ENCODE data around the gene NTSR1.

Gene NTSR1

GRCh38 chr20:62709537-62709905 is 885 bp downstream of the NTSR1 start:
- ATAC-seq: no peak
- no peak for DNase-seq

GRCh38 chr20:62710221-62710885 is 1.7 kb downstream of the NTSR1 start:
- no peak for ATAC-seq
- no peak for DNase-seq

GRCh38 chr20:62710886-62711702 is 2.5 kb downstream of the NTSR1 start:
- DNase-seq (peak; percentile 26), ATAC-seq (peak; percentile 55)

GRCh38 chr20:62711703-62712101 is 3.1 kb downstream of the NTSR1 start:
- DNase-seq: no peak
- no peak for ATAC-seq

DNA sequence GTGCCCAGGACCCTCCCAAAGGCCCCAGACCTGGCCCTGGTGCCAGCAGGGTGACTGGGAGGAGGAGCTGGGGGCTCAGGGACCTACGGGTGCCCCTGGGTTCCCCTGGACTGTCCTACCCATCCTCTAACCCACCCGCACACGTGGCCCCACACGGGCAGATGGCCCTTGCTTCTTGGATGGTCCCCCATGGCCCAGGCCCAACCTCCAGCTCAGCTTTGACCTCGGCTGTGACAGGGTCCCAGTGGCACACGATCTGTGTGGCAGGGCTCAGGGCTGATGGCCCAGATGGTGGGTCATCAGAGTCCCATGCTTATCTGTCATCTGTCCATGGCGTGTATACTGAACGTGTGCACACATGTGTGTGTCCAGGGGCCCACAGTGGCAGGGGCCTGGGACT is 4.0 kb downstream of the NTSR1 start:
- DNase-seq: no peak
- no peak for ATAC-seq

- no peak for DNase-seq
- ATAC-seq: no peak
These were observed 5.4 kb downstream of the NTSR1 start for GRCh38 chr20:62714006-62714405.

DNA sequence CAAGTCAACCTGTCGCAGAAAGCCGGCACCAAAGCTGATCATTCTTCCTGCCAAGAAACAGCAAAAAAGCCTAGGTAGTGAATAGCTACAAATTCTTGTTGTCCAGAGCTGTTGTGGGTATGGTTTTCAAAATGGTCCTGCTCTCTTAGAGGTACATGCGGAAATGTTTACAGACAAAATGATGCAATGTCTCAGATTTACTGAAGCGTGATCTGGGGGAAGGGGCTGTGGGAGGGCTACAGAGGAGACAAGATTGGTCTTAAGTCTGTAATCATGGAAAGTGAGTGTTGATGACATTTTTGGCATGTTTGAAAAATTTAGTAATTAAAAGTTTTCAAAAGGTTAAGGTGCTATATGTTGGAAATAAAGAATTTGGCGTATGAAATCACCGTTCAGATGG is 6.2 kb downstream of the NTSR1 start:
- DNase-seq (no peak), ATAC-seq (no peak)

DNA sequence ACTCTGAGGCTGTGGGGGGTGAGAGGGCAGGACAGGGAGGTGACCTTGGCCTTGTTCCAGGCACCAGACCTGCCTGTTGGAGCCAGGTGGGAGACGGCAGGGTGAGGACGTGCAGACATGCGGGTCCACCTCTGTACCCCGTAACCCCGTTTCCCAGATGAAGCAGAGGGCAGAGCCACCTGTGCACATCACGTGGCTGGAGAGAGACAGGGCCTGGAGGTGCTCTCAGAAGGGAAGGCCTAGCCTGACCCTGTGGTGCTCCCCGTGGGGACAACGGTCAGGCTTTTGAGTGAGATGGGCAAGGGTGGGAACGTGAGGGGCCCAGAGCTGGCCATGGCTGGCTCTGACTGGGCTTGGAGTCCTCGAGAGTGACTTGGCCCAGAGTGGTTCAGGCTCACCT is 6.6 kb downstream of the NTSR1 start:
- no peak for DNase-seq
- no peak for ATAC-seq

- peak; percentile 66 for ATAC-seq
- DNase-seq: peak; percentile 39
These were observed 7.7 kb downstream of the NTSR1 start for GRCh38 chr20:62716198-62716940.

DNA sequence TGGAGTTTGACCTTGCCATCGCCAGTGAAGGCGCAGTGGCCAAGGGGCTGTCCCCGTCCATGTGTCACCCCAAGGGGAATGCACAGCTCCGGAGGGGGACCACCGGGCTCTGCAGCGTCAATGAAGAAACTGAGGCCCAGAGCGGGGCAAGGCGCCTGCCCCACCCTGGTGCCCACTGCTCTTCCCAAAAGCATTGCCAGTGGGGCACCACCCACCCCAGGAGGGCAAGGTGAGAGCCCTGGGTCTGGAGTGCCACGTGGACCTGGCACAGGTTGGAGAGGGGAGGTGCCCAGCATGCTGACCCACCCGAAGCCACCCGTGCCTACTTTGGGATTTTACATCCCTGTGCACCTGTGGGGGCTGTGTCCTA is 8.3 kb downstream of the NTSR1 start:
- ATAC-seq (no peak), DNase-seq (no peak)

DNA sequence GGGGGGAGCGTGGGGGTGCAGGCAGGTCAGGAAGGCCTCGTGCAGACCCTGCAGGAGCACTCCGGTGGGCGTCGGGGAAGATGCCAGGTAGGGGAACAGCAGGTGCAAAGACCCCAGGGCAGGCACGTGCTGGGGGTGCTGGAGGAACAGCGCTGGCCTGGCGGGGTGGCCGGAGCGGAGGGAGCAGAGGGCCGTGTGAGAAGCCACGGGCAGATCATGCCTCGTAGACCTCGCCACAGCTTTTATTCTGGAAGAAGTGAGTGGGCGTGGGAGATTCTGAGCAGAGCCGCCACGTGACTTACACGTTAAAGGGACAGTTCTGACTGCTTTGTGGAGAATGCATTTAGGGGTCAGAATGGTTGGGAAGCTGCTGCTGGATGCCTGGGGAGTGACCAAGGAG is 9.3 kb downstream of the NTSR1 start:
- ATAC-seq: no peak

DNA sequence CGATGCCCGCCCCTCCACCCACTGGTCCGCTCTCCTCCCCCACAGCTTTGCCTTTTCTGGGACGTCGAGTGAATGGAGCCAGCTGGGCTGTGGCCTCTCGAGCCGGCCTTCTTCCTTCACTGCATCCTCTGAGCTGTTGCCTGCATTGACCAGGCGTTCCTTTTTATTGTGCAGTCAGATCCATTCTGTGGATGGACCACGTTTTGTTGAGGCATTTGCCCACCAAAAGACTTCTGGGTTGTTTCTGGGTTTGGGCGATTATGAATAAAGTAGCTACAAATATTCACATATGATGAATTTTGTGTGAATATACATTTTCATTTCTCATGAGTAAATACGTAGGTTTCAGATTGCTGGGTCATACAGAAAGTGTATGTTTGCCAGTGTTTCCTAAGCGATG is 9.9 kb downstream of the NTSR1 start:
- no peak for DNase-seq
- ATAC-seq: no peak

More for the DNA sequence above, 9.3 kb downstream of the NTSR1 start:
- DNase-seq: no peak

DNA sequence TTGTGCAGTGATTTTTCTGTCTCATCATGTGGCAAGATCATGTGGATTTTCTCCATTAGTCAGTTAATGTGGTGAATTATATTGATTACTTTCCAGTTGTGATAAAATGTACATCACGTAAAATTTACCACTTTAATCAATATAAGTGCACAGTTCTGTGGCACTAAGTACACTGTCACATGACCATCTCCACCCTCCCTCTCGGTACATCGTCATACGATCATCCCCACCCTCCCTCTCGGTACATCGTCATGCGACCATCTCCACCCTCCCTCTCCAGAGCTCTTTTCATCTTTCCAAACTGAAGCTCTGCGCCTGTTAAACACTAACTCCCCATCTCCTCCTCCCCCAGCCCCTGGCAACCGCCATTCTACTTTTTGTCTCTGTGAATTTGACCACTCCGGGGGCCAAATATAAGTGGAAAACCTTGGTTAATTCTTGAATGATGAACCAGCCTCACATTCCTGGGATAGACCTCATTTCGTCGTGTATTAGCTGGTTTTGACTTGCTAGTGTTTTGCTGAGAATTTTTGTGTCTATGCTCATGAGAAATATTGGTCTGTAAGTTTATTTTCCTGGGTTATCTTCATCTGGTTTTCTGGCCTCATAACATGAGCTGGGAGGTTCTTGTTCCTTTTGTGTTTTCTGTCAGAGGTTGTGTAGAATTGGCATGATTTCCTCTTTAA is 10.8 kb downstream of the NTSR1 start:
- ATAC-seq (no peak), DNase-seq (no peak)

DNA sequence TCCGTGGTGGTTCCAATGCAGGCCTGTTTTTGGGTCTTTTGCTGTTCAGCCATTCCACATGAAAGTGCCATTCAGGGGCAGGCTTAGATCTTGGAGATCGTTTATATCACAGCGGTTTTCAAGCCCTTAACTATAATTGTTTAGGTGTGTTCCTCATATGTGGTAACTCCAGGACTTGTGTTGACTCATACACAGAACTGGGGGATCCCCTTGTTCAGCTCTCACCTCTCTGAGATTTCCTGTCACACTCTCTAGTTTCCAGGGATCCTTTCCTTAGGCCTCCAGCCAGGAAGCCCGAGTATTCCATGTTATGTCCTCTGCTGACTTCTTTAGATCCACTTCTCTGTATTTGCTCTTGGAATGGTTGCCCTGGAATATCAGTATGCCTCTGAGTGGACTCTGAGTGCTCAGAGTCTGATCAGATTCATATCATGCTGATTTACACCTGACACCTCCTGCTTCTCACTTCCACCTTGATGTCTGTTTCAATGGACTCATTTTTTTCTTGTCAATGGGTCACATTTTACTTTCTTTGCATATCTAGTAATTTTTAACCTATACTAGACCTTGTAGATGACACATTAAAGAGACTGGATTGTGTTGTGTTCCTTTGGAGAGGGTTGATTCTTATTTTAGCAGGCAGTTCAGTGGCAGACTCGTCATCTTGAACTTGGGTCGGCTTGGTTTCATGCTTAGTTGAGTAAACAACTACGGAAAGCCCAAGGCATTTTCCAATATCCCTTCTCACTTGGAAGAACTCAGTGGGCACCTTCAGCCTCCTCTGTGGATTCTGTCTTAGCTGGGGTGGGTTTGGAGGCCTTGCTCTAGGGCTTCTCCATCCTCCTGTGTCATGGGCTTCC is 13.1 kb downstream of the NTSR1 start:
- DNase-seq (no peak), ATAC-seq (peak; percentile 63)

DNA sequence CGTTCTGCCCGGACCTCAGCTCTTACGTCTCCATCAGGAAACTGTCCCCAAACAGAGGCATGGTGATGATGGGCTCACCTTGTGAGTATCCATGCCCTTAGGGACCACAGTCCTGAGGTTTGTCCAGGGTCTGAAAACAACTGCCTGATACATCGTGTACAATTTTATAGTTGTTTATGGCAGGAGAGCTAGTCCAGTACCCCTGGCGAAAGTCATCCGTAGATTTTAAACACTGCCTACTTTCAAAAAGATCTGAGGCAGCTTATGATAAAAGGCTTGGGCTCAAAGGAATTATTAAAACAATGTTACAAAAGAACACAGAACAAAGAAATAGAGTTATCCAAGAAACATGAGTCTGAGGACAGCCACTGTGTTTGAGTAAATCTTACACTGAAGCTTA is 14.0 kb downstream of the NTSR1 start:
- ATAC-seq: no peak
- no peak for DNase-seq

DNA sequence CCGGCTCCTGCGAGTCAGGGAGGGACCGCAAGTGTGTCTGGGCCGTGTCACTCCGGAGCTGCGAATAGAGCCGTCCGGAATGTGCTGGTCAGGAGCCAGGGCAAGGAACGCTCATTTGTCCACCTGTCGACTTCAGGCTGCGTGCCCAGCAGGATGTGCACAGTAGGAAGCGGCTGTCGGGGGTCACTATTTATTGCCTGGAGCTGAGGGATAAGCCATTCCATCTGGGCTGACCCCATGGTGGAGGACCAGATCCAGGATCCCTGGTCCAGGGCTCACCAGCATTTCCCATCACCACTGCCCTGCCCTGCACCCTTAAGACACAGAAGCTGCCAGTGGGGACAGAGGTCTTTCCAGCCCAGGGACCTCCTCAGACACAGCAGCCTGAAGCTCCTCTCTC is 14.7 kb downstream of the NTSR1 start:
- ATAC-seq (no peak), DNase-seq (no peak)

- DNase-seq: no peak
- ATAC-seq: no peak
These were observed 15.3 kb downstream of the NTSR1 start for GRCh38 chr20:62723768-62724450.

DNA sequence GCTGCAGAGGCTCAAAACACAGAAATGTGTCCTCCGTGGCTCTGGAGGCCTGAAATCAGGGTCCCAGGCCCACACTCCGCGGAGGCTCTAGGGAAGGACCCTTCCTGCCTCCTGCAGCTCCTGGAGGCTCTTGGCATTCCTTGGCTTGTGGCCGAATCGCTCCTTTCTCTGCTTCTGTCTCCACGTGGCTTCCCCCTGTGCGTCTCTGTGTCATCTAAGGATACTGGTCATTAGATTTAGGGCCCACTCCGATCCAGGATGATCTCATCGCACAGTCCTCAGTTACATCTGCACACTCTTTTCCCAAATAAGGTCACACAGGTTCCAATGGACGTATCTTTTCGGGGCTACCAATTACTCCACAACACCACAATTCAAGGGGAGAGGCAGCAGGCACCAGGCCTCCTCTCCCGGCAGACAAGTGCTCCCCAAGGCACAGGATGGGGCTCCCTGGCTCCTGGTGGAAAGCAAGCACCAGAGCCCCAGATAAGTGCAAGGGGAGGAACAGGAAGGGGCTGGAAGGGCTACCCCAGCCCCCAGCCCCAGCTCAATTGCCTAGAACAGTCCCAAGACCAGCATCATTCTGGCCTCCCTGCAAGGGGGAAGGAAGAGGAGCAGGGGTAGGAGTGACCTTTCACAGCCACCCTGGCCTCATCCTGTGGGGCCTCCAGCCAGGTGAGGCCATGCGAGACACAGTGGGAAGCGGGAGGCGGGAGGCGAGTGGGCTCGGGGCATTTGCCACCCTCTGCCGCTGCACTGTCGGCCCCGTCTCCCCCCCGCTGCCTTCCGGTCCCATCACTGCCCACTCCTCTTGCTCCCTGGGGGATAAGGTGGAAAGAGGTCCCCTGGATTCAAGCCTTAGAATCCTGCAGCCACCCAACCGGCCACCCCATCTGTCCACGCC is 16.3 kb downstream of the NTSR1 start:
- ATAC-seq (no peak), DNase-seq (no peak)

- DNase-seq: no peak
- no peak for ATAC-seq
These were observed 17.1 kb downstream of the NTSR1 start for GRCh38 chr20:62725596-62726268.

Measured in stimulated activated naive CD8-positive, alpha-beta T cell treated with anti-CD3 and anti-CD28 coated beads, Interleukin-15, Interleukin-2, amounts not matched to agents 100 U/mL and 50 U/mL, for 24 hours (primary cell).